Liver (tissue), 9 donors: ENCODE data around the gene TLR5. TPM values are rescaled to one million over a fixed set of nuclear protein-coding genes. Genes with fewer than 3 reads are reported as not detected.

ENCODE experiments used
- DNase-seq: peaks from one replicate; pipeline ENCODE4 v3.0.0-alpha.2; 2017; ENCODE audit warnings: low spot score
- H3K27ac ChIP-seq, 2 donors: one replicate each; pipeline ENCODE4 v1.7.0; 2013; ENCODE audit warnings: inconsistent platforms in 2 of 2, low read length in 2 of 2, control low read depth in 1 of 2, low read depth in 1 of 2, mild to moderate bottlenecking in 1 of 2
- H3K27me3 ChIP-seq, 4 donors: one replicate each; pipeline versions ENCODE4 v1.6.1 to v1.7.0; 2013; ENCODE audit warnings: low read length in 3 of 4, inconsistent platforms in 1 of 4, mild to moderate bottlenecking in 1 of 4, moderate library complexity in 1 of 4; ENCODE audit not compliant: control insufficient read depth in 4 of 4, insufficient read depth in 4 of 4
- H3K36me3 ChIP-seq, 4 donors: one replicate each; pipeline versions ENCODE4 v1.6.1 to v1.7.0; 2013; ENCODE audit warnings: low read length in 3 of 4, mild to moderate bottlenecking in 3 of 4, low read depth in 1 of 4, moderate library complexity in 1 of 4; ENCODE audit not compliant: control insufficient read depth in 4 of 4, insufficient read depth in 3 of 4
- H3K4me1 ChIP-seq, 4 donors: one replicate each; pipeline versions ENCODE4 v1.6.1 to v1.7.0; 2013; ENCODE audit warnings: low read length in 3 of 4, mild to moderate bottlenecking in 3 of 4, moderate library complexity in 1 of 4; ENCODE audit not compliant: control insufficient read depth in 4 of 4, insufficient read depth in 4 of 4
- H3K4me3 ChIP-seq, 3 donors: one replicate each; pipeline versions ENCODE4 v1.6.1 to v1.7.0; 2013; ENCODE audit warnings: low read length in 3 of 3, control low read depth in 1 of 3, low read depth in 1 of 3, mild to moderate bottlenecking in 1 of 3
- H3K9ac ChIP-seq, 2 donors: one replicate each; pipeline ENCODE4 v1.7.0; 2013; ENCODE audit warnings: low read length in 2 of 2, mild to moderate bottlenecking in 2 of 2, moderate library complexity in 2 of 2, control low read depth in 1 of 2, low read depth in 1 of 2
- H3K9me3 ChIP-seq, 4 donors: one replicate each; pipeline versions ENCODE4 v1.6.1 to v1.7.0; 2013; ENCODE audit warnings: low read length in 3 of 4; ENCODE audit not compliant: control insufficient read depth in 4 of 4
- ATF3 ChIP-seq: IDR thresholded peaks from 2 replicates; pipeline ENCODE4 v1.6.1; 2016; ENCODE audit warnings: antibody characterized with exemption
- CTCF ChIP-seq: fragments of 150-350 bp; IDR thresholded peaks from 2 replicates; pipeline ENCODE4 v1.5.1; 2017; ENCODE audit warnings: improper control_type of control experiment, low read depth, low read length; ENCODE audit not compliant: missing input control
- EGR1 ChIP-seq, 2 donors: IDR thresholded peaks; 2 replicates each; pipeline ENCODE4 v1.6.1; 2016 to 2018; ENCODE audit warnings: antibody characterized with exemption in 2 of 2, low read depth in 2 of 2
- FOXA1 ChIP-seq: IDR thresholded peaks from 2 replicates; pipeline ENCODE4 v1.6.1; 2016; ENCODE audit warnings: antibody characterized with exemption
- FOXA2 ChIP-seq: IDR thresholded peaks from 2 replicates; pipeline ENCODE4 v1.6.1; 2016; ENCODE audit warnings: antibody characterized with exemption
- GABPA ChIP-seq, 2 donors: IDR thresholded peaks in 1 of 2; conservative IDR thresholded peaks in 1 of 2; 2 replicates each; pipeline ENCODE4 v1.6.1; 2016; ENCODE audit warnings: antibody characterized with exemption in 2 of 2, mild to moderate bottlenecking in 1 of 2, moderate library complexity in 1 of 2
- HNF4A ChIP-seq, 2 donors: conservative IDR thresholded peaks; 2 replicates each; pipeline ENCODE4 v1.6.1; 2016; ENCODE audit warnings: antibody characterized with exemption in 2 of 2, mild to moderate bottlenecking in 2 of 2
- HNF4G ChIP-seq: IDR thresholded peaks from 2 replicates; pipeline ENCODE4 v1.6.1; 2016; ENCODE audit warnings: antibody characterized with exemption
- MAX ChIP-seq: IDR thresholded peaks from 2 replicates; pipeline ENCODE4 v1.6.1; 2016; ENCODE audit warnings: antibody characterized with exemption
- NR2F2 ChIP-seq: IDR thresholded peaks from 2 replicates; pipeline ENCODE4 v1.6.1; 2016; ENCODE audit warnings: antibody characterized with exemption
- RAD21 ChIP-seq, 2 donors: IDR thresholded peaks; 2 replicates each; pipeline ENCODE4 v1.6.1; 2016; ENCODE audit warnings: antibody characterized with exemption in 2 of 2, mild to moderate bottlenecking in 2 of 2
- RXRA ChIP-seq, 2 donors: IDR thresholded peaks; 2 replicates each; pipeline ENCODE4 v1.6.1; 2017 to 2018; ENCODE audit warnings: antibody characterized with exemption in 2 of 2, mild to moderate bottlenecking in 1 of 2
- SP1 ChIP-seq: IDR thresholded peaks from 2 replicates; pipeline ENCODE4 v1.6.1; 2018; ENCODE audit warnings: antibody characterized with exemption, mild to moderate bottlenecking
- TAF1 ChIP-seq: conservative IDR thresholded peaks from 2 replicates; pipeline ENCODE4 v1.6.1; 2016; ENCODE audit warnings: antibody characterized with exemption, mild to moderate bottlenecking
- ZBTB33 ChIP-seq: IDR thresholded peaks from 2 replicates; pipeline ENCODE4 v1.6.1; 2016; ENCODE audit warnings: antibody characterized with exemption
- WGBS: extraction: QIAGEN DNeasy Blood & Tissue Kit; methylation state at CpG from one replicate; pipeline ENCODE4 v1.1.7; 2013; 5-methylcytosine and 5-hydroxymethylcytosine counted together
- polyA plus RNA-seq, 2 donors: library from polyadenylated mRNA; stranded (reverse) in 1 of 2; unstranded in 1 of 2; fragments of 200-250 nt in 1 of 2; fragments of >200 nt in 1 of 2; fragmentation: Nextera tagmentation in 1 of 2; extraction: Ambion mirVana in 1 of 2; gene quantifications; one replicate each; pipeline versions ENCODE4 v1.2.1 to v1.2.3, GENCODE V29; 2013 to 2015
- total RNA-seq, 2 donors: library from RNA; depleted of rRNA; stranded (reverse); fragments of >200 nt; gene quantifications; one replicate each; pipeline ENCODE4 v1.2.3, GENCODE V29; 2014
- donor health status: healthy.
- donor health status: healthy.
- donor health status: healthy.
- donor health status: healthy.
- donor health status: healthy.

TLR5 gene
- total and polyA plus RNA-seq, 4 donors: 0.93 to 2.4 (median 1.5) TPM

- no peak for DNase-seq
- H3K36me3 ChIP-seq: no peaks in the 10 kb centered on the region
- H3K9me3 ChIP-seq: no peaks in the 10 kb centered on the region
- H3K27ac ChIP-seq: no peak overlapping the region
- no peak overlapping the region for H3K9ac ChIP-seq
- peaks cover 2 to 12% (median 4%) of the 10 kb centered on the region in 4 donors for H3K4me1 ChIP-seq
- H3K27me3 ChIP-seq: no peaks in the 10 kb centered on the region
- WGBS: 92% methylated on average over 1 of the region's 1 CpG
- TF ChIP-seq FOXA1 (no peak), SP1 (no peak), RAD21 (IDR thresholded peaks at IDR 0.05) (no peak), ATF3 (no peak), GABPA (IDR thresholded peaks at IDR 0.05 in 1 of 2, conservative IDR thresholded peaks at IDR 0.05 in 1 of 2) (no peak), TAF1 (no peak), RXRA (IDR thresholded peaks at IDR 0.05) (no peak), CTCF (no peak), FOXA2 (no peak), EGR1 (IDR thresholded peaks at IDR 0.05; ENCODE audit: low read depth in 2 of 2) (no peak), ZBTB33 (no peak), HNF4G (no peak), HNF4A (conservative IDR thresholded peaks at IDR 0.05) (no peak), NR2F2 (no peak)
- H3K4me3 ChIP-seq: no peak overlapping the region
Observed at GRCh38 chr1:223126741-223127140, 16.3 kb downstream of the TLR5 start.

- Histone ChIP-seq H3K36me3 (no peaks in the 10 kb centered on the region), H3K9me3 (no peaks in the 10 kb centered on the region), H3K9ac (no peak overlapping the region), H3K27ac (no peak overlapping the region), H3K27me3 (no peaks in the 10 kb centered on the region), H3K4me3 (no peak overlapping the region), H3K4me1 (peaks cover 2 to 12% (median 4%) of the 10 kb centered on the region in 4 donors)
- WGBS: 64% methylated on average over 2 of the region's 2 CpGs
- no peak for TF ChIP-seq MAX
- DNase-seq: no peak
Observed at GRCh38 chr1:223125766-223126165, 17.3 kb downstream of the TLR5 start.

GRCh38 chr1:223123011-223123610, 19.9 kb downstream of the TLR5 start:
- H3K27me3 ChIP-seq: no peaks in the 10 kb centered on the region
- no peak overlapping the region for H3K9ac ChIP-seq
- TF ChIP-seq FOXA1: no peak
- no peak for TF ChIP-seq SP1
- no peak overlapping the region for H3K4me3 ChIP-seq
- no peak for DNase-seq
- peaks cover 2 to 5% (median 3%) of the 10 kb centered on the region in 4 donors for H3K4me1 ChIP-seq
- no peak overlapping the region for H3K27ac ChIP-seq
- WGBS: 69% methylated on average over 6 of the region's 6 CpGs
- H3K9me3 ChIP-seq: no peaks in the 10 kb centered on the region
- no peaks in the 10 kb centered on the region for H3K36me3 ChIP-seq
